HL-60 (cell line): ENCODE measurements around the gene KDELR3.

ENCODE experiments used
- DNase-seq, 2 experiments: peaks; one replicate each; pipeline ENCODE4 v3.0.0-alpha.2; 2010 to 2020; ENCODE audit warnings: low read depth in 1 of 2, low spot score in 1 of 2
- H3K27ac ChIP-seq: fragments of 250-450 bp; sonication (Bioruptor Pico); replicated peaks from 2 replicates; pipeline ENCODE4 v1.5.1; 2020; ENCODE audit warnings: mild to moderate bottlenecking, moderate library complexity
- H3K27me3 ChIP-seq: fragments of 250-450 bp; sonication (Bioruptor Pico); 2 replicates; pipeline ENCODE4 v1.5.1; 2021; ENCODE audit warnings: mild to moderate bottlenecking, moderate library complexity; ENCODE audit not compliant: insufficient read depth, poor library complexity, severe bottlenecking
- H3K4me3 ChIP-seq: replicated peaks from 2 replicates; pipeline ENCODE4 v1.5.1; 2011; ENCODE audit warnings: mild to moderate bottlenecking, control low read depth, low read length; ENCODE audit not compliant: insufficient read depth
- CTCF ChIP-seq: IDR thresholded peaks from one replicate; pipeline ENCODE4 v1.5.1; 2011; ENCODE audit warnings: low read length, control low read depth, inconsistent platforms; ENCODE audit not compliant: insufficient read depth
- GABPA ChIP-seq: IDR thresholded peaks from 2 replicates; pipeline ENCODE4 v1.6.1; 2012; ENCODE audit warnings: low read depth
- POLR2AphosphoS5 ChIP-seq: IDR thresholded peaks from 2 replicates; pipeline ENCODE4 v1.6.1; 2012; ENCODE audit warnings: low read depth
- REST ChIP-seq: IDR thresholded peaks from 2 replicates; pipeline ENCODE4 v1.6.1; 2012; ENCODE audit warnings: low read depth; ENCODE audit not compliant: insufficient replicate concordance
- SPI1 ChIP-seq: IDR thresholded peaks from 2 replicates; pipeline ENCODE4 v1.6.1; 2012; ENCODE audit warnings: low read depth, mild to moderate bottlenecking, borderline replicate concordance

Gene KDELR3

GRCh38 chr22:38462960-38463784, 4.7 kb upstream of the KDELR3 start:
- no peak for TF ChIP-seq GABPA
- TF ChIP-seq CTCF = no peak
- TF ChIP-seq SPI1 = no peak
- no peak for TF ChIP-seq REST
- TF ChIP-seq POLR2AphosphoS5 = no peak
- no peak for DNase-seq
- Histone ChIP-seq H3K4me3 (no peak overlapping the region), H3K27me3 (peaks cover 55% of the 10 kb centered on the region), H3K27ac (no peak overlapping the region)

- TF ChIP-seq GABPA = no peak
- TF ChIP-seq CTCF = no peak
- TF ChIP-seq SPI1 = no peak
- no peak for TF ChIP-seq REST
- no peak for TF ChIP-seq POLR2AphosphoS5
- Histone ChIP-seq H3K27ac (no peak overlapping the region), H3K4me3 (no peak overlapping the region), H3K27me3 (peaks cover 57% of the 10 kb centered on the region)
- DNase-seq = no peak
Observed at GRCh38 chr22:38464992-38465672, 2.8 kb upstream of the KDELR3 start.

- Histone ChIP-seq H3K27me3 (peaks cover 50% of the 10 kb centered on the region), H3K27ac (no peak overlapping the region), H3K4me3 (no peak overlapping the region)
- no peak for DNase-seq
- TF ChIP-seq CTCF = no peak
Observed at GRCh38 chr22:38465673-38466490, 2.0 kb upstream of the KDELR3 start.
